K562 (cell line): ENCODE results near the gene CABP4. TPM values are rescaled to one million over a fixed set of nuclear protein-coding genes. Genes with fewer than 3 reads are reported as not detected.

Experiments
- ATAC-seq: fragments of 200-7000 bp; cut with Tn5 transposase; 3 replicates; pipeline ENCODE4 v1.9.1; 2020; ENCODE audit warnings: moderate library complexity
- BruUV-seq: library from RNA; stranded (reverse); fragments of 400-500 nt; replicated peaks from 2 replicates; lab custom pipeline; 2021; lab: Mats Ljungman, UMichigan
- CTCF ChIA-PET: fragments of 300-600 bp; formaldehyde crosslinking; extraction: SDS; loops from one replicate; lab custom pipeline; 2021; ENCODE audit warnings: low intra/inter-chr PET ratio; lab: Yijun Ruan, JAX
- POLR2A ChIA-PET: fragments of 300-600, 350-650 bp; sonication (Branson Sonifier 250); formaldehyde crosslinking; extraction: SDS; loops from one replicate; lab custom pipeline; 2021; ENCODE audit warnings: antibody characterized with exemption, inconsistent platforms; lab: Yijun Ruan, JAX
- DNase-seq, 4 experiments: peaks; one replicate each; pipeline versions ENCODE4 v3.0.0 to v3.0.0-alpha.2; 2011 to 2018; ENCODE audit warnings: low spot score in 3 of 4, mixed read lengths in 3 of 4; ENCODE audit errors: extremely low read depth in 1 of 4
- FAIRE-seq: peaks from 2 replicates; lab custom pipeline; 2011; peaks lifted over from hg19 to GRCh38; lab: Jason Lieb, UNC
- H2AFZ ChIP-seq: 2 replicates; pipeline ENCODE4 v1.6.0; 2011; ENCODE audit warnings: low read depth, low read length, control low read depth, inconsistent platforms
- H3K27ac ChIP-seq: fragments of 200-600 bp; 3 replicates; pipeline ENCODE4 v1.8.0; 2011; ENCODE audit warnings: low read depth, mild to moderate bottlenecking, control low read depth, inconsistent platforms, low read length, moderate library complexity, mixed read lengths; ENCODE audit errors: extremely low read depth
- H3K27me3 ChIP-seq, 2 experiments: fragments of 300-600 bp in 1 of 2; 2 replicates in 1 of 2; 3 replicates in 1 of 2; pipeline versions ENCODE4 v1.6.0 to v1.8.0; 2011; ENCODE audit warnings: inconsistent platforms in 2 of 2, low read length in 2 of 2, mild to moderate bottlenecking in 1 of 2, mixed read lengths in 1 of 2, moderate library complexity in 1 of 2; ENCODE audit not compliant: control insufficient read depth in 2 of 2, insufficient read depth in 2 of 2
- H3K36me3 ChIP-seq: fragments of 300-600 bp; 3 replicates; pipeline ENCODE4 v1.8.0; 2011; ENCODE audit warnings: mild to moderate bottlenecking, low read length, inconsistent platforms; ENCODE audit not compliant: control insufficient read depth, insufficient read depth
- H3K4me1 ChIP-seq, 2 experiments: fragments of 200-600 bp in 1 of 2; replicated peaks in 1 of 2; 2 replicates in 1 of 2; 3 replicates in 1 of 2; pipeline versions ENCODE4 v1.5.1 to v1.8.0; 2011; ENCODE audit warnings: inconsistent platforms in 2 of 2, low read length in 2 of 2, mild to moderate bottlenecking in 1 of 2, mixed read lengths in 1 of 2, moderate library complexity in 1 of 2; ENCODE audit not compliant: control insufficient read depth in 2 of 2, insufficient read depth in 2 of 2
- H3K4me2 ChIP-seq: 2 replicates; pipeline ENCODE4 v1.6.1; 2011; ENCODE audit warnings: low read length, control low read depth, inconsistent platforms, mixed read lengths; ENCODE audit not compliant: insufficient read depth
- H3K4me3 ChIP-seq: fragments of 200-600 bp; sonication (generic), shearing (Covaris generic); 2 replicates; pipeline ENCODE4 v1.5.1; 2016; ENCODE audit warnings: control low read depth, inconsistent platforms
- H3K79me2 ChIP-seq: fragments of 200-600 bp; 3 replicates; pipeline ENCODE4 v1.8.0; 2011; ENCODE audit warnings: low read length, inconsistent platforms; ENCODE audit not compliant: control insufficient read depth, insufficient read depth
- H3K9ac ChIP-seq, 2 experiments: 2 replicates each; pipeline versions ENCODE4 v1.6.0 to v1.6.1; 2011; ENCODE audit warnings: low read depth in 2 of 2, low read length in 2 of 2, control low read depth in 1 of 2, inconsistent platforms in 1 of 2, mild to moderate bottlenecking in 1 of 2, mixed read lengths in 1 of 2; ENCODE audit not compliant: insufficient read depth in 1 of 2
- H3K9me1 ChIP-seq: one replicate; pipeline ENCODE4 v1.6.0; 2011; ENCODE audit warnings: inconsistent platforms, mild to moderate bottlenecking, low read length, moderate library complexity; ENCODE audit not compliant: control insufficient read depth, insufficient read depth
- H3K9me3 ChIP-seq: replicated peaks from 2 replicates; pipeline ENCODE4 v1.5.1; 2011; ENCODE audit warnings: low read depth, low read length, inconsistent platforms; ENCODE audit not compliant: control insufficient read depth, insufficient read depth
- H4K20me1 ChIP-seq: replicated peaks from 2 replicates; pipeline ENCODE4 v1.6.1; 2011; ENCODE audit warnings: low read length, inconsistent platforms, mixed read lengths; ENCODE audit not compliant: control insufficient read depth, insufficient read depth
- BRD4 ChIP-seq: fragments of 200-600 bp; sonication (generic); IDR thresholded peaks from 2 replicates; pipeline ENCODE4 v1.6.1; 2017; ENCODE audit warnings: inconsistent platforms
- RBFOX2 ChIP-seq: fragments of 200-400 bp; formaldehyde crosslinking; IDR thresholded peaks from 2 replicates; pipeline ENCODE4 v1.6.1; 2017; ENCODE audit warnings: low read depth, mild to moderate bottlenecking, low read length, moderate library complexity
- WGBS: fragments of 100-300 bp; shearing (Covaris generic); methylation state at CpG from one replicate; pipeline ENCODE4 v1.1.6; 2016; ENCODE audit warnings: low coverage, mixed read lengths; ENCODE audit not compliant: insufficient coverage; ENCODE audit errors: missing lambda C conversion rate; 5-methylcytosine and 5-hydroxymethylcytosine counted together
- in situ Hi-C: fragments of 300-500 bp; cut with MboI; formaldehyde crosslinking; loops from 4 replicates; pipeline ENCODE4 v1.15.0; 2018; ENCODE audit warnings: inconsistent platforms, mixed read lengths
- intact Hi-C: fragments of 100-400 bp; cut with micrococcal nuclease; formaldehyde crosslinking; loops from 2 replicates; pipeline ENCODE4 v1.14.2; 2022
- polyA plus RNA-seq, 8 experiments: library from polyadenylated mRNA; depleted of rRNA in 4 of 8; stranded (reverse) in 5 of 8; unstranded in 3 of 8; fragments of >200 nt; fragmentation: Nextera tagmentation in 2 of 8; fragmentation: Illumina TruSeq in 1 of 8; extraction: Ambion mirVana in 2 of 8; extraction: Trizol in 1 of 8; gene quantifications; 2 replicates each; pipeline versions ENCODE4 v1.2.1 to v1.2.3, GENCODE V29; 2011 to 2014; ENCODE audit warnings: inconsistent platforms in 1 of 8, missing spikeins in 1 of 8
- total RNA-seq, 7 experiments: library from RNA; depleted of rRNA in 6 of 7; stranded (reverse); fragments of >200 nt in 6 of 7; fragmentation: Illumina TruSeq in 2 of 7; extraction: Trizol in 2 of 7; gene quantifications; 2 replicates each; pipeline versions ENCODE4 v1.2.1 to v1.2.3, GENCODE V29; 2011 to 2021; ENCODE audit warnings: low replicate concordance in 1 of 7

Gene CABP4
- total and polyA plus RNA-seq, 9 of the 15 experiments (the other 6 are each of a cell fraction or from before 2014, with no cell fraction given) = 0.11 TPM; not detected in 8

DNA sequence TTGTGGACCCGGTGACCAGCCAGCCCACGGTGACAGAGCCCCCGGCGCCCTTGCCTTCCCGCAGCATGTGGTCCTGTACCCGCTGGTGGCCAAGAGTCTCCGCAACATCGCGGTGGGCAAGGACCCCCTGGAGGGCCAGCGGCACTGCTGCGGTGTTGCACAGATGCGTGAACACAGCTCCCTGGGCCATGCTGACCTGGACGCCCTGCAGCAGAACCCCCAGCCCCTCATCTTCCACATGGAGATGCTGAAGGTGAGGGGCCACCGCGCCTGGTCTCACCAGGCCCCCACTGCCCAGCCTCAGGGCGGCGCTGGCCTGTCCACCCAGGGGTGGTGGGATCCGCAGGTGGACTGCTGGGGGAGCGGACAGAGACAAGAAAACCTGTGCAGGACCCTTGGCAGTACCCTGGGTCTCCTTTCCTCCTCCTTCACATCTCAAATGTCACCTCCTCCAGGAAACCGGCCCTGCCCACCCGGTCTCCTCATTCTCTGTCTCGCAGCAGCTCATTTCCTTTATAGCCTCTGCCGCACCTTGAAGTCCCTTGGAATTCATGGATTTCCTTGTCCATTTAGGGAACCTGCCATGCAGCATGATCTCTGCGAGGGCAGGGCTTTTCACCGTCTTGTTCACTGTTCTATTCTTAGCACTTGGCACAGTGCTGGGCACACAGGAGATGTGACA lies 34.2 kb downstream of the CABP4 start:
- POLR2A ChIA-PET = interaction anchor here (1.6 kb wide), 1 partner anchor 10 kb away, joined by 9 read pairs; no protein-coding TSS in a partner anchor
- ATAC-seq (no peak), FAIRE-seq (no peak), DNase-seq (no peak)
- TF ChIP-seq RBFOX2 (peak; percentile 45; the same call in 1 of the 2 replicates), BRD4 (no peak)
- peak overlapping the region in 1 of 2 experiments; percentile 58; a peak in 1 of 4 replicates for H3K9ac ChIP-seq
- H4K20me1 ChIP-seq = no peaks in the 10 kb centered on the region
- intact Hi-C loops = no loop called here
- H3K9me1 ChIP-seq = no peaks in the 10 kb centered on the region
- no peak overlapping the region for H2AFZ ChIP-seq
- H3K79me2 ChIP-seq = peaks cover 21% of the 10 kb centered on the region; the same call in 1 of the 3 replicates
- peaks cover 17 to 80% of the 10 kb centered on the region in 2 experiments for H3K4me1 ChIP-seq
- H3K27me3 ChIP-seq = no peaks in the 10 kb centered on the region
- in situ Hi-C loops = no loop called here
- peaks cover 69% of the 10 kb centered on the region; the same call in 2 of the 3 replicates for H3K36me3 ChIP-seq
- H3K4me2 ChIP-seq = no peak overlapping the region
- CTCF ChIA-PET = no interaction called here
- no peak overlapping the region for H3K4me3 ChIP-seq
- no TSS peak for BruUV-seq
- 91% methylated on average over 24 of the region's 25 CpGs for WGBS
- H3K9me3 ChIP-seq = no peaks in the 10 kb centered on the region
- H3K27ac ChIP-seq = no peak overlapping the region
